KBM-7 (cell line): Measurements from ENCODE around the gene IRF1.
"Not testable (repeated sequence)": the region's sequence is repeated elsewhere in the genome, so short reads cannot be mapped to it uniquely, and the experiment has no call there.

ENCODE experiments used
- DNase-seq: peaks from one replicate; pipeline ENCODE4 v3.0.0-alpha.2; 2015
- in situ Hi-C: fragments of 300-500 bp; cut with MboI; formaldehyde crosslinking; loops from 2 replicates; pipeline ENCODE4 v1.14.3; 2020; ENCODE audit warnings: low sequenced_read_pairs, low pct_unique_long_range_greater_than_20kb, mixed read lengths

The IRF1 gene

GRCh38 chr5:132489871-132490483 is 596 bp downstream of the IRF1 start:
- no peak for DNase-seq
- in situ Hi-C loops, result no loop called here

- peak; percentile 43 for DNase-seq
- in situ Hi-C loops, result no loop called here
Observed at GRCh38 chr5:132489051-132489770, 1.4 kb downstream of the IRF1 start.

GRCh38 chr5:132488590-132488989 is 2.0 kb downstream of the IRF1 start:
- no peak for DNase-seq
- in situ Hi-C loops, result no loop called here

- peak; percentile 64 for DNase-seq
- in situ Hi-C loops, result no loop called here
Observed at GRCh38 chr5:132487841-132488555, 2.6 kb downstream of the IRF1 start.

- in situ Hi-C loops, result no loop called here
- no peak for DNase-seq
Observed at GRCh38 chr5:132487095-132487428, 3.5 kb downstream of the IRF1 start.

GRCh38 chr5:132486318-132487094 is 4.1 kb downstream of the IRF1 start:
- no peak for DNase-seq
- in situ Hi-C loops, result no loop called here

GRCh38 chr5:132485641-132486317 is 4.8 kb downstream of the IRF1 start:
- in situ Hi-C loops, result no loop called here
- no peak for DNase-seq

GRCh38 chr5:132484876-132485640 is 5.5 kb downstream of the IRF1 start:
- in situ Hi-C loops, DNase-seq: not testable (repeated sequence)

GRCh38 chr5:132484391-132484725 is 6.2 kb downstream of the IRF1 start:
- no peak for DNase-seq
- in situ Hi-C loops, result no loop called here

GRCh38 chr5:132483661-132484390 is 6.7 kb downstream of the IRF1 start:
- in situ Hi-C loops, result no loop called here
- no peak for DNase-seq

- in situ Hi-C loops, result no loop called here
- no peak for DNase-seq
Observed at GRCh38 chr5:132483101-132483500, 7.5 kb downstream of the IRF1 start.

GRCh38 chr5:132481596-132482211 is 8.9 kb downstream of the IRF1 start:
- in situ Hi-C loops, result no loop called here
- no peak for DNase-seq

- DNase-seq, result no peak
- in situ Hi-C loops, result no loop called here
Observed at GRCh38 chr5:132480893-132481595, 9.5 kb downstream of the IRF1 start.

- in situ Hi-C loops, result no loop called here
- no peak for DNase-seq
Observed at GRCh38 chr5:132480546-132480892, 10.1 kb downstream of the IRF1 start.

- in situ Hi-C loops, result no loop called here
- DNase-seq, result no peak
Observed at GRCh38 chr5:132480042-132480441, 10.5 kb downstream of the IRF1 start.

- in situ Hi-C loops, result no loop called here
- no peak for DNase-seq
Observed at GRCh38 chr5:132479111-132479951, 11.2 kb downstream of the IRF1 start.
